Natural killer cell (primary cell): ENCODE data around the gene ERF. TPM values are rescaled to one million over a fixed set of nuclear protein-coding genes. Genes with fewer than 3 reads are reported as not detected.
A peak's percentile ranks its signal among the peaks of the same experiment; 100 is the strongest.

ENCODE experiments used
- ATAC-seq, 3 donors: fragments of 150-1000 bp in 2 of 3; fragments of 200-7000 bp in 1 of 3; cut with Tn5 transposase; 1 replicate in 1 of 3; 2 replicates in 2 of 3; pipeline ENCODE4 v1.10.0; 2021; ENCODE audit warnings: mild to moderate bottlenecking in 2 of 3, moderate library complexity in 2 of 3
- DNase-seq, 2 donors: peaks; one replicate each; pipeline versions ENCODE4 v3.0.0 to v3.0.0-alpha.2; 2013 to 2021; ENCODE audit warnings: mixed read lengths in 1 of 2
- H3K27ac ChIP-seq: one replicate; pipeline ENCODE4 v1.5.1; 2013; ENCODE audit warnings: mild to moderate bottlenecking, low read length
- H3K27me3 ChIP-seq: one replicate; pipeline ENCODE4 v1.6.1; 2013; ENCODE audit warnings: low read length; ENCODE audit not compliant: control insufficient read depth, insufficient read depth
- H3K36me3 ChIP-seq: one replicate; pipeline ENCODE4 v1.6.1; 2013; ENCODE audit warnings: low read length; ENCODE audit not compliant: control insufficient read depth, insufficient read depth
- H3K4me1 ChIP-seq: one replicate; pipeline ENCODE4 v1.6.1; 2013; ENCODE audit warnings: low read length; ENCODE audit not compliant: control insufficient read depth, insufficient read depth
- H3K4me3 ChIP-seq: one replicate; pipeline ENCODE4 v1.5.1; 2013; ENCODE audit warnings: low read length
- H3K9me3 ChIP-seq: one replicate; pipeline ENCODE4 v1.6.1; 2013; ENCODE audit warnings: low read length; ENCODE audit not compliant: control insufficient read depth, insufficient read depth
- H3K27ac Mint-ChIP-seq, 2 donors: one replicate each; pipeline ENCODE4 v1.8.0; 2022; ENCODE audit warnings: mild to moderate bottlenecking in 2 of 2, mixed read lengths in 2 of 2, moderate library complexity in 1 of 2
- H3K27me3 Mint-ChIP-seq, 2 donors: one replicate each; pipeline ENCODE4 v1.8.0; 2022; ENCODE audit warnings: low read depth in 2 of 2, mixed read lengths in 2 of 2
- H3K36me3 Mint-ChIP-seq: one replicate; pipeline ENCODE4 v1.8.0; 2022; ENCODE audit warnings: mixed read lengths
- H3K4me1 Mint-ChIP-seq, 2 donors: one replicate each; pipeline ENCODE4 v1.8.0; 2022; ENCODE audit warnings: mixed read lengths in 2 of 2
- H3K4me3 Mint-ChIP-seq: one replicate; pipeline ENCODE4 v1.8.0; 2022; ENCODE audit warnings: mild to moderate bottlenecking, moderate library complexity, mixed read lengths
- H3K9me3 Mint-ChIP-seq, 2 donors: one replicate each; pipeline ENCODE4 v1.8.0; 2022; ENCODE audit warnings: mixed read lengths in 2 of 2
- CTCF ChIP-seq: fragments of 200-600 bp; IDR thresholded peaks from one replicate; pipeline ENCODE4 v1.8.0; 2022; ENCODE audit warnings: antibody characterized with exemption
- WGBS: methylation state at CpG from one replicate; pipeline ENCODE4 v1.1.7; 2013; ENCODE audit warnings: missing lambda C conversion rate; ENCODE audit not compliant: insufficient coverage; 5-methylcytosine and 5-hydroxymethylcytosine counted together
- intact Hi-C: fragments of 100-400 bp; cut with micrococcal nuclease; formaldehyde crosslinking; loops from one replicate; pipeline ENCODE4 v1.14.2; 2022
- total RNA-seq, 4 donors: library from RNA; stranded (reverse); fragments of 120-200 nt in 1 of 4; gene quantifications; one replicate each; pipeline versions ENCODE4 v1.2.3 to v1.2.4, GENCODE V29; 2013 to 2022

Gene ERF
- total RNA-seq, 3 donors from 2014 or later (not counting 1 experiment from before 2014, with no cell fraction given), result 58.3 to 115 (median 75.6) TPM

GRCh38 chr19:42279155-42279901 is 24.4 kb upstream of the ERF start:
- Histone ChIP-seq H3K27me3 (no peaks in the 10 kb centered on the region), H3K27ac (peak overlapping the region; percentile 99), H3K4me3 (peak overlapping the region; percentile 91), H3K9me3 (no peaks in the 10 kb centered on the region), H3K4me1 (peaks cover 66% of the 10 kb centered on the region), H3K36me3 (peaks cover 8% of the 10 kb centered on the region)
- H3K27me3 Mint-ChIP-seq, result no peaks in the 10 kb centered on the region
- H3K9me3 Mint-ChIP-seq, result no peaks in the 10 kb centered on the region
- no peak overlapping the region for H3K27ac Mint-ChIP-seq
- H3K36me3 Mint-ChIP-seq, result no peaks in the 10 kb centered on the region
- peak overlapping the region; percentile 89 for H3K4me3 Mint-ChIP-seq
- 20% methylated on average over 6 of the region's 6 CpGs for WGBS
- TF ChIP-seq CTCF, result no peak
- ATAC-seq (no peak), DNase-seq (no peak)
- intact Hi-C loops, result no loop called here
- peaks cover 34 to 37% of the 10 kb centered on the region in 2 donors for H3K4me1 Mint-ChIP-seq

- no peaks in the 10 kb centered on the region for H3K9me3 Mint-ChIP-seq
- H3K4me1 ChIP-seq, result peaks cover 66% of the 10 kb centered on the region
- ATAC-seq (no peak), DNase-seq (no peak)
- H3K4me3 Mint-ChIP-seq, result peak overlapping the region; percentile 89
- intact Hi-C loops, result no loop called here
- H3K27me3 Mint-ChIP-seq, result no peaks in the 10 kb centered on the region
- H3K9me3 ChIP-seq, result no peaks in the 10 kb centered on the region
- no peaks in the 10 kb centered on the region for H3K36me3 Mint-ChIP-seq
- no peak overlapping the region for H3K27ac Mint-ChIP-seq
- H3K27ac ChIP-seq, result no peak overlapping the region
- H3K27me3 ChIP-seq, result no peaks in the 10 kb centered on the region
- WGBS, result 86% methylated on average over 5 of the region's 5 CpGs
- peaks cover 34 to 37% of the 10 kb centered on the region in 2 donors for H3K4me1 Mint-ChIP-seq
- no peak for TF ChIP-seq CTCF
- H3K36me3 ChIP-seq, result peaks cover 16% of the 10 kb centered on the region
- H3K4me3 ChIP-seq, result no peak overlapping the region
Observed at GRCh38 chr19:42278452-42279154, 23.7 kb upstream of the ERF start.

- no peak overlapping the region for H3K4me3 ChIP-seq
- no peak for ATAC-seq
Observed at GRCh38 chr19:42277821-42278451, 23.0 kb upstream of the ERF start.

More at GRCh38 chr19:42277821-42278451, 23.0 kb upstream of the ERF start:
- WGBS, result 89% methylated on average over 10 of the region's 10 CpGs
- H3K27ac ChIP-seq, result no peak overlapping the region
- H3K36me3 Mint-ChIP-seq, result no peaks in the 10 kb centered on the region
- no peak overlapping the region for H3K27ac Mint-ChIP-seq
- H3K4me1 Mint-ChIP-seq, result peaks cover 34 to 37% of the 10 kb centered on the region in 2 donors
- H3K9me3 ChIP-seq, result no peaks in the 10 kb centered on the region
- H3K27me3 ChIP-seq, result no peaks in the 10 kb centered on the region
- H3K4me3 Mint-ChIP-seq, result peak overlapping the region; percentile 4
- TF ChIP-seq CTCF, result no peak
- peaks cover 22% of the 10 kb centered on the region for H3K36me3 ChIP-seq
- no peak for DNase-seq
- H3K4me1 ChIP-seq, result peaks cover 61% of the 10 kb centered on the region
- H3K9me3 Mint-ChIP-seq, result no peaks in the 10 kb centered on the region
- intact Hi-C loops, result no loop called here
- no peaks in the 10 kb centered on the region for H3K27me3 Mint-ChIP-seq
